HG03442 (cell line): Measurements from ENCODE around the gene BRD4.

Source experiments
- ATAC-seq: cut with Tn5 transposase; IDR thresholded peaks from one replicate; pipeline ENCODE4 v1.9.1; 2021; ENCODE audit warnings: mild to moderate bottlenecking, moderate library complexity; ENCODE audit not compliant: unreplicated experiment

Gene BRD4

GRCh38 chr19:15197275-15197941 lies 134.9 kb downstream of the BRD4 start:
- ATAC-seq, result no peak

DNA sequence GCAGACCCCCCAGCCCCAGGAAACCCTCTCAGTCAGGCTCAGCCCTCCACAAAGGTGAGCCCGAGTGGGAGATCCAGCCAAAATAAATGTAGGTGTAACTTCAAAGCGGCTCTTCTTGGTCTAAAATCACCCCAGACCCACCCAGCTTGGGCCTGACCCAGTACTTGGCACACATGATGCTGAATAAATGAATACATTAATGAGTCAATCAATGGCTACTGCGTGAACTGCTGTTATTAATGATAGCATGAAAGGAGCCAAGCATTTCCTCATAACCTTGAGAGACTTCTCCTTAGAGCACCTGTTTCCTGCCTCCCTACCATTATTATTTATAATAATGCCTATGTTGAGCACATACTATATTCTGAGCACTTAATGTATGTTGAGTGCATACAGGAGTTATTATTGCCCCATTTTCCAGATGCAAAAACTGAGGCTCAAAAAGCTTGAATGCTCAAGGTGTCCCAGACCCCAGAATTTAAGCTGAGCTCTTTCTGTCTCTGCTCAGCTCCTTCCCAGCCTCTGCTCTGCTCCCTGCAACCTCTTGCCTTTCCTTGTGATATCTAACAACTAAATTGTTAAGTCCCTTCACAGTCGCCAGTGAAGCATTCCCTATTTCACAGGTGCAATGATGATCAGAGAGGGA lies 135.9 kb downstream of the BRD4 start:
- no peak for ATAC-seq

GRCh38 chr19:15195371-15196334 lies 136.7 kb downstream of the BRD4 start:
- no peak for ATAC-seq

- ATAC-seq, result no peak
Observed at GRCh38 chr19:15194938-15195337, 137.4 kb downstream of the BRD4 start.

GRCh38 chr19:15191982-15192381 lies 140.4 kb downstream of the BRD4 start:
- no peak for ATAC-seq

DNA sequence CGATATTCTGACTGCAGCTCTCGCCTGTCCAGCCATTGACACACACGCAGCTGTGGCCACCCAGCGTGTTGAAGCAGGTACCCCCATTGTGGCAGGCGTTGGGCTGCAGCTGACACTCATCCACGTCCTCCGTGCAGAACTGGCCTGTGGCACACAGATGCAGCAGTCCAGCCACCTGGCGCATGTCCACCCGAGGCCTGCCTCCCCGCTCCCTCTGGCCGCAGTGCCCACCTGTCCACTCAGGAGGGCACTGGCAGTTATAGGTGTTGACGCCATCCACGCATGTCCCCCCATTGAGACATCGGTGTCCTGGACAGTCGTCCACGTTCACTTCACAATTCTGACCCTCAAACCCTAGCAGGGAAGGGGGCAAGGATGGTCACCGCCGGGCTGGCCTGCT lies 140.8 kb downstream of the BRD4 start:
- no peak for ATAC-seq

DNA sequence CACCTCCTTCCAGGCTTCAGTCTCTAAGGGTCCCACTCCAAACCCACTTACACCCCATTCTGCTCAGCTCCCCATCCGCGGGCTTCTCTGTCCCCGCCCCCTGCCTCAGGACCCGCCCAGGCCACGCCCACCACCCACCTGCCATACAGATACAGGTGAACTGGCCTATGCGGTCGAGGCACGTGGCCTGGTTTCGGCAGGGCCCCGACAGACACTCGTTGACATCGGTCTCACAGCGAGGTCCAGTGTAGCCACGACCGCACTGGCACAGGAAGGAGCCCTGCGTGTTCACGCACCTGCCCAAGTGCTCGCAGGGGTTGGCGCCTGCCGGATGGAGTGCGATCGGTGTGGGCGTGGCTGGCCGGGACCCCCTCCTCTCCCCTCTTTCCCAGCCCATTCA lies 143.5 kb downstream of the BRD4 start:
- ATAC-seq, result no peak

DNA sequence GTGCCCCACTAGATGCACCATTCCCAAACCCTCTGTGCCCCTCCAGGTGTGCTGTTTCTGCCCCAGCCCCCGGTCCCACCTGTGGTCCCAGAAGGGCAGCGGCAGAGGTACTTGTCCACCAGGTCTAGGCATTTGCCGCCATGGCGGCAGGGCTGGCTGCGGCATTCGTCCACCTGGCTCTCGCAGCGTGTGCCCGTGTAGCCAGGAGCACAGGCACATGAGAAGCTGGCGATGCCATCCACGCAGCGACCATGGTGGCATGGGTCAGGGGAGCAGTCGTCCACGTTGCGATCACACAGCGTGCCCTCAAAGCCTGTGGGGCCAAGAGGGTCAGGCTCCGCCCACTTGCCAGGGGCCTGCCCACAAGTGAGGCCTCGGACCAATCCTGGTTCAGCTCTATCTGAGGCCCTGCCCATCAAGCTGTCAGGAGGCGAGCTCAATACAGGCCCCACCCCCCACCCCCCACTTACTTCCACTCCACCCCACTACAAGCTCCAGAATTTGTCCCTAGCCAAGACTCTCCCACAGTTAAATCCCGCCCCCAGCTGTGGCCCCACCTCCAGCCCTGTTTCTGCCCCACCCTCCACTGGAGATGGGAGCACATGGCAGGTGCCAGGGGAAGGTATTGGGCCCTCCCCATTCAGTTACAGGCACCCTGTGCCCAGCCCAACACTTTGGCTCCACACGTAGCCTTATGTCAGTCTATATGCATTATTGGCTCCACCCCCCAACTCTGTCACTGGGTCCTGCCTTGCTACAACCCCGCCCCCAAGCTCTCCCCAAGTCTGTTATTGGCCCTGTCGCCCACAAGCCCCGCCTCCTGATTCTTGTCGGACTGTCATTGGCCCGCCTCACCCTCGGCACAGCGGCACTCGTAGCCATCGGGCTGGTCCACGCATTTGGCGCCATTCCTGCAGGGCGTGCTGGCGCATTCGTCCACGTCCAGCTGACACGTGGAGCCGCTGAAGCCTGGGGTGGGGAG lies 145.0 kb downstream of the BRD4 start:
- no peak for ATAC-seq
